ENCODE data around the gene ARFIP1.

ARFIP1 gene

DNA sequence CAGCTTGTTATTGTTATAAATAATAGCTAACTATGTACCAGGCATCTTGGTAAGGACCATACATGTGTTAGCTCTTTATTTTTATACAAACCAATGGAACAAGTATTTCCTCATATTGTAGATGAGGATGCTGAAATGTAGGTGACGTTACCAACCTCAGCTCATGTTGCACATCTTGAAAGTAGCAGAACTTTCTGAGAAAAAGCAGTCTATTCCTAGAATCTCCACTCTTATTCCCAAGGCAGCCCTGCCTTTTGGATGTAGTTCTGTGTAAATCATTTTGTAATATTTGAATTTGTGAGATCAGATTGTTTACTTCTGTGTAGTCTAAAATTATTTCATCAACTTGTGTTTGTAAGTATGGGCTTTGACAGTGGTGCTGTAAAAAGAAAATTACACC, 161.7 kb downstream of the ARFIP1 start:
- DNase-seq = no peak

DNA sequence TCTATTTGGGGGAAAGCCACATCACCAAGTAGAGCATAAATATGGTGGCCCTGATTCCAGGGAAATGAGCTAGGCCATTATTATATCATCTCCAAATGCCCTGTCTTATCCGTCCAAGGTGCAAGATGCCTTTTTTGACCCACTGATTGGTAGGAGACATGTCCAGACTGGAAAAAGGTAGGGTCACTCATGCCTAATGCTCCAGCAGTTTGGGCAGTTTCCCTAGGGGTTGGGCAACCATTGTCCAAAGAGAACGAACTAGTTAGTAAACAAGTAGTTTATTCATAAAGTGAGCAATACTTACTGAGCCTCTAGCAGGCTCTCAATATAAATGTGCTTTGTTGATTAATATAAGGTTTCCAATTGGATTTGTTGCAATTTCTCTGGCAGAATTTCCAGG, 162.6 kb downstream of the ARFIP1 start:
- DNase-seq = no peak

DNA sequence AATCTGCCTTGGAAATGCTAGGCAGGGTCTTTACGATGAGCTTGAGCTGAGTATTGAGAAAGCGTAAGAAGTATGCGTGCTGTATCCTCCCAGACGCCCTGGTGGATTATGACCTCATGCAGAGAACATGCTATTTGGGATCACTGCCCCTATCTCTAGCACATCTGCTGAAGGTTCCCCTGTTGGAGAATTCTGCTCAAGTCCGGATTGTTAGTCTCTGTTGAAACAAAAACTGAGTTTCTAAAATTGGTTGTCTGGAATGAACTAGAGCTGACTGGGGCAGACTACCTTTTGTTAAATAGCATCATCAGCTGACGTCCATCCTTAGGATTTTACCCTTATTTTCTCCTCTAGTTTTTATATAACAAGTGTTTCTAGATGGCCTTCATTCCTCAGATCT, 163.9 kb downstream of the ARFIP1 start:
- DNase-seq = no peak

DNA sequence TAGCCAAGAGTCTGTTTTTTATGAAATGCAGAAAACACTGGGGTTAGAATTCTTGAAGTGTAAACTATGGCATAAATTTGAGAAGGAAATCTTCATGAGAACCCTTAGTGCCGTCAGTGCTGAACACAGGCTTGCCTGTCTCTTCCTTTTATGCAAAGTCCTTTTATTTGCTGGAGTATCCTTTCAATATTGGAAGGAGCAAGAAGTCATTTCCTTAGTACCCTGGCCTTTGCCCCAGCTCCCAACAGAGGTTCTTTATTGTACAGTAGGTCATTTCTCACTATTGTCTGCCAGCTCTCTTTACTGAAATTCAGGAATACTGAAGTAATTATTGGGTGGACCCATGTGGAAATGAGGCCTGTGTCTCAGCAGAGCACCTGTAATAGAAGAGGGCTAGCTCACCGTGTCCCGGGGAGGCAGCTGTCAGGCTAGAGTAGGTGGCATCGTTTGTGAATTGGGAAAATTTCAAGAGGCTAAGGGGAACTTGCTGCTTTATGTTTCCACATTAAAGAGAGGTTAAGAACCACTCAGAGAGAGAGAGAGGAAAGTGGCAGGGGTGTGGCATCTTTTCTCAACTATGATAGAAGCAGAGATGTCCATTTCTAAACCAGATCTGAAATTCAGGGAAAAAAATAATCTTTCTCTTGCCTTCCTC, 165.0 kb downstream of the ARFIP1 start:
- no peak for DNase-seq

DNA sequence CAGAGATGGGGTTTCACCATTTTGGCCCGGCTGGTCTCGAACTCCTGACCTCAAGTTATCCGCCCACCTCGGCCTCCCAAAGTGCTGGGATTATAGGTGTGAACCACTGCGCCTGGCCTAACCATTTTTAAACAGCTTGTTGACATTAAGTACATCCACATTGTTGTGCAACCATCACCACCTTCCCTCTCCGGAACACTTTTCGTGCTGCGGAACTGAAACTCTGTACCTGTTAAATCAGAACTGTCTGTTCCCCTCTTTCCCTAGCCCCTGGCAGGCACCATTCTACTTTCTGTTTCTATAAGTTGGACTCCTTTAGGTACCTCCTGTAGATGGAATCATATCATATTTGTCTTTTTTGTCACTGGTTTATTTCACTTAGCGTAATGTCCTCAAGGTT, 165.9 kb downstream of the ARFIP1 start:
- no peak for DNase-seq

DNA sequence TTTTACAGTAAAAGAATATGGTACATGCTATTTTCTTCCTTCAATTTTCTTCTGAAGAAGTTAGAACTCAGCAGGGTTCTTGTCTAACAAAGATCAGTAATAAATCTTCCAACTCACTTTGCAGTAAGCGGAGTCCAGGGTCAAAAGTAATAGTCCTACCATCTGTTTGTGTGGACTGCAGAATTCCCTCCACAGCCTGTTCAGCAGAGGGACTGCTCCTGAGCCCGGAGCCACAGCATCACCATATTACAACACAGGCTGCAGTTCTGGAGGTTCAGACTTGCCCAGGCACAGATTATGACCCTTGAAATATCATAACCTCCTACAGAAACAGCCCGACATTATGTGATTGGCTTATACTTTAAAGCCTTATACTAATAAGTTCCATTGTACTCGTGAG, 166.7 kb downstream of the ARFIP1 start:
- no peak for DNase-seq

DNA sequence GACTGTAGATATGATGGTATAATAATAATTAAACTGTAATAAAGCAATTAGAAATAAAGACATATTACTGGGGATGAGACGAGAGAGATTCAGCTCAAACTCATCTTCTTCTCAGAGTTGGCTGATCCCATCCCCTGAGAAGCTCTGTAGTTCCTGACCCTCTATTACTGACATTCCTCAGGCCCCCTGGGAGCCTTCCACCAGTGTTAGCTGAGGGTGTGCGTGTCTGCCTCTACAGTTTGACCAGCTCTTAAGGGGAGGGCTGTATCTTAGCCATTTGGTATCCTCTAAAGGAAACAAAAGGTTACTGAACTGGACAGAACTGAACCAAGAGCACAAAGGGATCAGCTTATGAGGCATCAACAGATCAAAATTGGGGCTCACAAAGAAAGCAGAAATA, 167.6 kb downstream of the ARFIP1 start:
- DNase-seq = no peak

DNA sequence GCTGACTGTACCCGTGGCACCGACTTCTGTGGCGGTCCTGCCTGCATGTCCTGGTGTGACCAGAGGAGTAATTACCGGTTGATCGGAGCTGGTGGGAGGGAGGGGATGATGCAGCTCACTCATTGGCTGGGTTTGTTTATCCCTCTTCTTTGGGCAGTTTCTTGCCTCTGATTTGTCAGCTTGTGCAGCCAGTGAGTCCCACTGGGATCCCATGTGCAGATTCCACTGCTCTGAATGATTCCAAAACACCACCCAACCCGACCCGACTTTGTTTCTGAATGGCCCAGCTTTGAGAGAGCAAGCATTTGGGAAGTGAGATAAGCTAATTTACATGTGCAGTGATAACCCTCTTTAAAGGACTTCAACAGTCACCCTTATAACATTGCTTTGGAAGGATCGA, 170.2 kb downstream of the ARFIP1 start:
- DNase-seq = no peak

DNA sequence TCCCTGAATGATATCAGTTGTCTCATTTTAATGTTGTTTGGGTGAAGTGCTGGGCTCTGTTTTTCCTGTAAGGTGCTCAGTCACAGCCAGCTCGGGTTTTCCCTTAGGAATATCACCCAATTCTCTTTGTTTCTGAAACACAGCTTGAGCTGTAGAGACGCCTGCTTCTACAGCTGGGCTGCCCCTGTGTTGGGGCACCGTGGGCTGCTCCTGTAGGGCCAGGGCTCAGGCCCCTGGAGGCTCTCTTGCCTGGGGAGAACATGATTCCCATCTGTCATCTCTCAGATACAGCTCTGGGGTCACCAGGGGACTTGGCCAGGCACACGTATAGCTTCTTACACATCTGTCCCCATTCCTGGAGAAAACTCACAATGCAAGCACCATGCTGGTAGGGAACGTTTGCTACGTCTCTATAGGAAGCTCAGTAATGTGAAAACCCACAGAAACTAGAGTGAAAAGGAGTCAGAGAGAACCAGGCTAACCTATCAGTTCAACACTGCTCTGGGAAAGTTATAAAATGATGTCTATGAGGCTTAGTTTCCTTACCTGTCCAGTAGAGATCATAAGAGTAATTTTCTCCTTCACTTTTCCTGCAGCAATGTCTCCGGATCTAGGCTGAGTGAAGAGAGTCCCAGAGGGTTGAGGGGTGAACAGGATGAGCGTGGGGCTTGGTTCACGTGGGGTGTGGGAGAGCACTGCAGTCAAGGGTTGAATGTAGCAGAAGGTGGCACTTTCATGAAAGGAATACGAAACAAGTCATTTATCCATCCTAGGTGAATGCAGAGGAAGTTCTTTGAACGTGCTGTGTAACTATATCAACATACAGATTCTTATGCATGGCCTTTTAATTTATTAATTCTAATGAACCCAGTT, 170.9 kb downstream of the ARFIP1 start:
- no peak for DNase-seq

DNA sequence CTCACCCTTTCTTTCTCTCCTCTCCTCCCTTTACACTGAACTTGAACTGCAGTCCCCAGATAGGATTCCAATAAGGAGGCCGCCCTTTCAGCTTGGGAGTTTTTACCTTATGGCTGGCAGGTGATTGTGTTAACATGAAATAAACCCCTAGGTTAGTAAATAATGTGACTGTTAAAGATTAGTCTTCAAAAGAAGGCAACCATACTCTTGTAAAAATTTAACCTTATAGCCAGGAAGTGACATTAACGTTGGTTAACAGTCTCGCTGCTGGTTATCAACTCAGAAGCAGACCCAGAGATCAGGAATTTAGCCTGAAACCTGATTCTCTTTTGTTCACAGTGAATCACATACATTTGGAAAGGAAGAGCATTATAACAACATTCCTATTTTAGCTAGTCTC, 171.6 kb downstream of the ARFIP1 start:
- DNase-seq = no peak

DNA sequence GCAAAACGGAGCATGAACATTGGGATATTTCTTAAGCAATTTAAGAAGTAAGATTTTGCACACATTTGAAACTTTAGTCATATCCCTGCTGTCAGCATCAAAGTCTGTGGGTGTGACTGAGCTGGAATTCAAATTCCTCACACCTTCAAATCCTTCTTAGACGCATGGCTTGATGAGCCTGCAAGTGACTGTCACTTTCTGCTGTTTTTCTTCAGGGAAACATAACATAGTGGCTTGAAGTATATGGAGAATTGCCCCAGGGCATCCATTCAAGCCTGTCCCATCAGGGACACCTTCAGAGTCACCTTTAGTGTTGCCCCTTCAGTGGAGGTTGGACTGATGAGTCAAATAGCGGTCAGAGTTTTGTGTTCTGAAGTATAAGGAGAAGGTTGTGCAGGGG, 173.8 kb downstream of the ARFIP1 start:
- DNase-seq = no peak

DNA sequence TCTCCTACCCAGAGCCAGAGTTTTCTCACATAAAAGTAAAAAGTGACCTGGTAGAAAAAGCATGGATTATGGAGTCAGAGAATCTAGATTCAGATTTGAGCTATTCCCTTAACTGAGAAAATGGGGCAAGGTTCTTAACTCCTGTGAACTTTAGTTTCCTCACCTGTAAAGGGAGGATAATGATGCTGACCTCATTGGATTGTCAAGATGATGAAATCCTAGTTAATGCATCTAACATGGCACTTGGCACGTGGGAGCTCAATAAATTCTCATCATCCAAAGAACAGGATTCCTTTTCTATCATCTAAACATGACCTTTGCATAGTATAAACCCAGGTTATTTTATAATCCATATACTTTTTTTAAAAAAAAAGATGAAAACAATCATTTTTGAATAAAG, 175.0 kb downstream of the ARFIP1 start:
- DNase-seq = no peak

DNA sequence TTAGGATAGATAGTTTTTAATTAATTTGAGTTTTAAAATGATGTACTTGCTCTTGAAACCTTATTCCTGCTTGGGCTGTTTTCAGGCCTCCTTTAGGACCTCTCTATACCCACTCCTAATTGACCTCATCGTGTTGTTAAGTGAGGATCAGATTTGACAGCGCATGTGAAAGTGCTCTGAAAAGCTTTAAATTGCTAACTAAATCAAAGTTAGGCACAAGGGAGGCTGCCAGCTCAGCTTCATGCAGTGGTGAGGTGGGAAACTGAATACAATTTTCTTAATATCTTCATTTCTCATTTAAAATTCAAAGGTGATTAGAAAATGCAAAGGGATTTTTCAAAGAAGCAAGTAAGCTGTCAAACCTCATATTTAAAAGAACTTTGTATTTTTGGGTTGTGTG, 176.4 kb downstream of the ARFIP1 start:
- DNase-seq = no peak

DNA sequence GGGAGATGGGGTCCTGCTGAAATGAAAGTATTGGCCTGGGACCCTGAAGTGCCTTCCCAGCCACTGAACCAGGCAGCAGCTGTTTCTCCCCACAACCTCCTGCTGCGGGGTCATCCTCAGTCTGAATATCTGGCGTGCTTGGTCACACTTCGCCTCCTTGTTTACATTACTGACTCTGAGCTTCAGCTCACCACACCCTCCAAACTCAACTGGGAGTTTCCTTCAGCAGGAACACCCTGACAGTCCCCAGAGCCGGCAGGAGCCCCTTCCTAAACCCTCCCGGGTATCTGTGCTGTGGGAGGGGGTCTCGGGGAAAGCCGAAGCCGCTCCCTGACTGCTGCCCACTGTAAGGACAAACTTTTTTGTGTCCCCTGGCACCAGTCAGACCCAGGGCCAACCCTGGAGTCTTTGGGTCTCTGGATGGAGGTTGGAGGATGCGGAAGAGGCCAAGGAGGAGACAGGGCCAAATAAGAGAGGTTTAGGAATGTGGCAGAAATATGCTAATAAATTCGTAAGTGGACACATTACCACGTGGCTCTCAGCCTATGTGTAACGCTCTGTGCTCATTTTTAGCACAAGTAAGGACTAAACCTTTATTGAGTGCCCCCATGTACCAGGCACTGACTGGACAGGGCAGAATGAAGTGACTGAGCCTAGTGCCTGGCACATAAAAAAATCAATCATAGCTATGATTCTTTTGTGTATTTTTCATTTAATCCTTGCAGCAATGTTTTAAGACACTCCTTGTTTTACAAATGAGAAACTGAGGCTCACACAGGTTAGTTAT, 177.1 kb downstream of the ARFIP1 start:
- no peak for DNase-seq

DNA sequence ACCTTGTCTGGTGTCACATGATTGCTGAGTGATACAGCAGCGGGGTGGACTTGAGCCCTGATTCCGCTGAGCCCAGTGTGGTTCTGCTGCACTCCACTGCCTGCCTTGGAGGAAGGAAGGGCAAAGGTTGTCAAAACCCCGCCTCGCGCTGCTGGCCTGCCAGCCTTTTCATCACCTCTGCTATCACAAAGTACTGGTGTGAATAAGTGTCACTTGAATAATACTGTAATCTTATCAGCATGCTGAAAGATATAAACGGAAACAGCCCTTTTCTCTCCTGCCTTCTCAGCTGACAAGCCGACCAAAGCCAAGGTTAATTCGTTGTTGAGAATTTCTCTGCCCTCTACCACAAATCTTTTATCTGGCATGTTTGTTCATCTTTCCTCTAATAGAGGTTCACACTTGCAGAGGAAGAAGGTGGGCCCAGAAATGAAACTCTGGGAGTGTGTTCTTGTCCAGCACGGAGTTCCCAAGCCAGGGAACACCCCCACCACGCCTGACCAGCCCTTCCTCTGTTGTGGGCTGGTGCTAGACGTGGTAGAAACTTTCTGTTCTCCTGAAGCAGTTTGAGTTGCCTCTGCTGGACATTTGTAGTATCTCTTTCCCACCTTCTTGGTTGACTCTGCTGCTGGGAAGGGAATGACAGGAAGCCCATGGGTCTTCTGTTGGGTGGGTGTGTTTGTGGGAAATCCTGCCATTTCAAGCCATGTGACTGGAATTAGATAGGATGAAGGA, 177.8 kb downstream of the ARFIP1 start:
- DNase-seq = no peak

DNA sequence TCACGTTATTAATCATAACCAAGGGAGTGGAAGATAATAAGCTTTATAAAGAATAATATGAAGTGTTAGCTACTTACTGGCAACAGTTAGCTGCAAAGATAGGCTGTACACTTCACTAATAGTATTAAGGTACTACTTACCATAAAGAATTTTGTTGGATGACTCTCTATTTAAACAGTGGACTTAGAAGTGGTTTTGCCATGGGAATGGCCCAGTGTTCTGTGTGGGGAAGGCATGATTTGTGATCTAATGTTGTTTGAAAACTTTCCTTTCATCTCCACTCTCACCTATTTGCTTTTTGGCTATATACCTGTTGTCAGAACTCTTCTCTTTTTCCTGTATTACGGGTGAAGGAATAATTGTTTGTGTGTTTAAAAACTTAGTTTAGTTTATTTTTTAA, 179.3 kb downstream of the ARFIP1 start:
- no peak for DNase-seq

DNA sequence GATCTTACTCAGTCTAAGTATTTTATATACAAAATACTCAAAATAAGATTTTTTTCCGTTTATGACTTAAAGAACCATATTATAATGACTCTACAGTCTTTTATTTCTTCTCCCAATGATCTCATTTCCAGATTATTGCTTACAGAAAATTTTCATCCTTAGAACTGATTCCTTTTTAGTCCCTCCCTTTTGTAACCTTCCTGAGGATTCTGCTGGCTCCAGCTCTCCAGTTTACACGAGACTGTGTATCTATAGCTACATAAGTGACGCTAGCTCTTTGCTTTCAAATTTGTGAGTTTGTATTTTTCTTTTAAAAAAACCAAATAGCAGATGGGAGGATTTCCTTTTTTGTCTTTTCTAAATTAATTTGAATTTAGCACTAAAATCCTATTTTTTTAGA, 180.3 kb downstream of the ARFIP1 start:
- no peak for DNase-seq

DNA sequence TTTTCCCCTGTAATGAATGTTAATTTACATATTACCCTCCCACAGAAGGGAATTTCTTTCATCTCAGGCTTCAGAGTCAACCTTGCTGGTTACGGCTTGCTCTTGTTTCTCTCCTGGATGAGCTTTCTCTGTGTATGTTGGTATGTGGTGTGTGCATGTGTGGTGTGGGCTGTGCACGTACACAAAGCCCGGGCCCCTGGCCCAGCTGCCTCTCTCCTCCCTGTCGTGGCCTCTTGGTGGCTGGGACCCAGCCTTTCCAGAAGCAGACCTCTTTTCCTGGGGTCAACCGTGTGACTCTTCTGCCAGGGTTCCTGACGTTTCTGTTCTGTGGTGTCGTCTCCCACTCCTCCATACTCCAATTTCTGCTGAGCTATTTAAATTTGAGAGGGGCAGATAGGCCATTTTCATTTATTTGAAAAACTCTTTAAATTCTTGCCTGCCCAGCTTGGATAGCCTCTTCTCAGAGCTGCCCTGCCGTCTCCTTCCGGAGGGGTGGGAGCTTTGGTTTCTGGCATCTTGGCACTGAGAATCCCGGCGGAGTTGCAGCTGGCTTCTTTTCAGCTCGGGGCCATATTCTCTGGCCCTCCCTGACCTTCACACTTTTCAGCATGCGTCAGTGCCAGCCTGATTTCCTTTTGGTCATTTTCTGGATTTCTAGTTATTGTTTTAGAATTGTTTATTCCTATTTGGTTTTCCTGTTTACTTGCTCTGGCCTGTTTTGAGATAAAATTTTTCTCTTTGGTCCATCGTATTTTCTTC, 181.4 kb downstream of the ARFIP1 start:
- no peak for DNase-seq

DNA sequence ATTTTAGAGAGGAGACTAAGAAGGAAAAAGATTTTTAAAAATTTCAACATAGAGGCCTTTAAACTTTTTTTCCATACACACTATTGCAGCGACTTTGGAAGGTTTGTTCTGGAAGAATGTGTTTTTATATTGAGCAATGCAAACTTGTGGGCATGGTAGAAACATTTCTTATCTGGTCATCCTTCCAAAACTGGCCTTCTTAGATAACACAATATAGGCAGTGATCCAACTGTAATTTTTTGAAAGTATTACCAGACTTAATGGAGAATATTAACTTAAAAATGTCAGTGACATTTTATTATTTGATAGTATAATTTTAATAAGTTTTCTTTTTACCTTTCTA, 182.0 kb downstream of the ARFIP1 start:
- DNase-seq = no peak

Measured in activated CD4-positive, alpha-beta T cell treated with anti-CD3 and anti-CD28 coated beads, Interleukin-2, amount 50 U/mL, for 1 hour (primary cell).